ENCODE measurements around the gene SRXN1. TPM values are rescaled to one million over a fixed set of nuclear protein-coding genes. Genes with fewer than 3 reads are reported as not detected.

SRXN1 gene
- total RNA-seq, 6 experiments from 2014 or later = 50.0 to 65.4 (median 58.3) TPM

DNA sequence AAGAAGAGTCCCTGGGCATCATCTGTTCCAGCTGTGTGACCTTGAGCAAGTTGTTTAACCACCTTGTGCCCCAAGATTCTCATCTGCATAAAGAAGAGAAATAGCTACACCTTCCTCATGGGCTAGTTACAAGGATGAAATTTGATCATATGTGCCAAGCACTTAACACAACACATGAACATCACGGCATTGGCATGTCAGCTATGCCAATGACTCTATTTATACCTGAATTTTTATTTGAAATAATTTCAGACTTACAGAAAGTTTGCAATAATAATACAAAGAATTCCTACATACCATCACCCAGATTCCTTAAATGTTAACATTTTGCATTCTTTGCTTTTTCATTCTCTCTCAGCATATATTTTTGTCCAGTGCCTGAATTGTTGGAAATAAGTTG lies 21.9 kb downstream of the SRXN1 start:
- H3K36me3 Mint-ChIP-seq (ENCODE audit: low read depth) = no peaks in the 10 kb centered on the region
- no peak overlapping the region for H3K27ac Mint-ChIP-seq
- H3K27me3 Mint-ChIP-seq (ENCODE audit: insufficient read depth) = peaks cover 30% of the 10 kb centered on the region
- TF ChIP-seq, protein P1, sequence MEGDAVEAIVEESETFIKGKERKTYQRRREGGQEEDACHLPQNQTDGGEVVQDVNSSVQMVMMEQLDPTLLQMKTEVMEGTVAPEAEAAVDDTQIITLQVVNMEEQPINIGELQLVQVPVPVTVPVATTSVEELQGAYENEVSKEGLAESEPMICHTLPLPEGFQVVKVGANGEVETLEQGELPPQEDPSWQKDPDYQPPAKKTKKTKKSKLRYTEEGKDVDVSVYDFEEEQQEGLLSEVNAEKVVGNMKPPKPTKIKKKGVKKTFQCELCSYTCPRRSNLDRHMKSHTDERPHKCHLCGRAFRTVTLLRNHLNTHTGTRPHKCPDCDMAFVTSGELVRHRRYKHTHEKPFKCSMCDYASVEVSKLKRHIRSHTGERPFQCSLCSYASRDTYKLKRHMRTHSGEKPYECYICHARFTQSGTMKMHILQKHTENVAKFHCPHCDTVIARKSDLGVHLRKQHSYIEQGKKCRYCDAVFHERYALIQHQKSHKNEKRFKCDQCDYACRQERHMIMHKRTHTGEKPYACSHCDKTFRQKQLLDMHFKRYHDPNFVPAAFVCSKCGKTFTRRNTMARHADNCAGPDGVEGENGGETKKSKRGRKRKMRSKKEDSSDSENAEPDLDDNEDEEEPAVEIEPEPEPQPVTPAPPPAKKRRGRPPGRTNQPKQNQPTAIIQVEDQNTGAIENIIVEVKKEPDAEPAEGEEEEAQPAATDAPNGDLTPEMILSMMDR (IDR thresholded peaks at IDR 0.05) = no peak
- no peak overlapping the region for H3K4me3 Mint-ChIP-seq
- peaks cover 9% of the 10 kb centered on the region for H3K4me1 Mint-ChIP-seq (ENCODE audit: low read depth)
- no peak for DNase-seq
- no peaks in the 10 kb centered on the region for H3K9me3 Mint-ChIP-seq

DNA sequence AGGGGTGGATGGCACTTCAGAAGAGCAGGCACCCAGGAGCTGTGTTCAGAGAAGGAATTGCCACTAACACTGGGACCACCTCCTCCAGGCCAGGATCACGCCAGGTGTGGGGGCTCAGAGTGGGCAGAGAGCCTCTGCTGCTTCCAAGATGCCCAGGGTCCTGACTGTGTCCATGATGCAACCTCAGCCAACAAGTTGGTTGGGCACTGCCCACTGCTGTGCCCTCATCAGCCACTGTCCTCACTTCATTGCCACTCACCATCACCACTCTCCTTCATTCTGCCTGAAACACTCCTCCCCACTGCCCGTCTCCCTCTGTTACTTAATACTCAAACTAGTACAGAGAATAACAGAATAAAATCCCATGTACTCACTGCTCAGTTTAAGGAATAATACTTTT lies 26.4 kb downstream of the SRXN1 start:
- H3K27ac Mint-ChIP-seq = no peak overlapping the region
- H3K36me3 Mint-ChIP-seq (ENCODE audit: low read depth) = no peaks in the 10 kb centered on the region
- H3K4me3 Mint-ChIP-seq = no peak overlapping the region
- H3K9me3 Mint-ChIP-seq = no peaks in the 10 kb centered on the region
- peaks cover 10% of the 10 kb centered on the region for H3K4me1 Mint-ChIP-seq (ENCODE audit: low read depth)
- TF ChIP-seq, protein P1 (IDR thresholded peaks at IDR 0.05) = no peak
- H3K27me3 Mint-ChIP-seq (ENCODE audit: insufficient read depth) = peaks cover 33% of the 10 kb centered on the region
- no peak for DNase-seq

DNA sequence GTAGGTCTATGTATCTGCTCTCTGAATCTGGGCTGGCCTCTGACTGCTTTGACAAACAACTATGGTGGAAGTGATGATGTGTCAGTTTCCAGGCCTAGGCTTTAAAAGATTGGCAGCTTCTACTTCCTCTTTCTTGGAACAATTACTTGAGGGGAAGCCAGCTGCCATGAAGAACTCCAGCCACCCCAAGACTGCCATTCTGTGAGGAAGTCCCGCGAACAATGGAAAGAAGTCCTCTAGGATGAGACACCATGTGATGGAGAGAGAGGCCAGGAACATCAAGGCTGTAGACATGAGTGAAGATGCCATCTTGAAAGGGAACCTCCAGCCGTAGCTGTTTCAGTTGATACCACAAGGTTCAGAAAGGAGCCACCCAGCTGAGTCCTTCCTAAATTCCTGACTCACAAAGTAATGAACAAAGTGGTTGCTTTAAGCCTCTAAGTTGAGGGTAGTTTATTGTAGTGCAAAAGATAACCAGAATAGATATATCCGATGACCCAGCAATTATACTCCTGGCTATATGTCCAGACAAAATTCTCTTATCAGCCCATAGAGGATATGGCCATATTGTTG lies 27.6 kb downstream of the SRXN1 start:
- TF ChIP-seq, protein P1 (IDR thresholded peaks at IDR 0.05) = no peak
- no peak overlapping the region for H3K27ac Mint-ChIP-seq
- H3K9me3 Mint-ChIP-seq = no peaks in the 10 kb centered on the region
- H3K4me3 Mint-ChIP-seq = no peak overlapping the region
- peaks cover 33% of the 10 kb centered on the region for H3K27me3 Mint-ChIP-seq (ENCODE audit: insufficient read depth)
- peaks cover 13% of the 10 kb centered on the region for H3K4me1 Mint-ChIP-seq (ENCODE audit: low read depth)
- DNase-seq = no peak
- no peaks in the 10 kb centered on the region for H3K36me3 Mint-ChIP-seq (ENCODE audit: low read depth)

DNA sequence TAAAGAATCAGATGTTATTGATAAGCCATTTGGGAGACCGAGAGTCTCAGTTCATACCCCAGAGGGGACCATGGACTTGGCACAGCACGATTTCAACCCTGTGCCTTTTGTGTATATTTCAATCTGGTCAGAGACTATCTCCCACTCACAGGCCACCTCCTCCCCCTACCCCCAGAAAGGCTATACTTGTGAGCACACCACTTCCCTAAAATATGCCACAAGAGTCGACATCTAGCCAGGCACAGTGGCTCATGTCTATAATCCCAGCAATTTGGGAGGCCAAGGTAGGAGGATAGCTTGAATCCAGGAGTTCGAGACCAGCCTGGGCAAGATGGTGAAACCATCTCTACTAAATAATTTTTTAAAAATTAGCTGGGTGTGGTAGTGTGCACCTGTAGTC lies 29.3 kb downstream of the SRXN1 start:
- Mint-ChIP-seq H3K36me3 (ENCODE audit: low read depth) (peaks cover 4% of the 10 kb centered on the region), H3K9me3 (no peaks in the 10 kb centered on the region), H3K4me3 (no peak overlapping the region), H3K27me3 (ENCODE audit: insufficient read depth) (peaks cover 41% of the 10 kb centered on the region), H3K4me1 (ENCODE audit: low read depth) (peaks cover 17% of the 10 kb centered on the region), H3K27ac (no peak overlapping the region)
- DNase-seq = no peak
- TF ChIP-seq, protein P1 (IDR thresholded peaks at IDR 0.05) = no peak

DNA sequence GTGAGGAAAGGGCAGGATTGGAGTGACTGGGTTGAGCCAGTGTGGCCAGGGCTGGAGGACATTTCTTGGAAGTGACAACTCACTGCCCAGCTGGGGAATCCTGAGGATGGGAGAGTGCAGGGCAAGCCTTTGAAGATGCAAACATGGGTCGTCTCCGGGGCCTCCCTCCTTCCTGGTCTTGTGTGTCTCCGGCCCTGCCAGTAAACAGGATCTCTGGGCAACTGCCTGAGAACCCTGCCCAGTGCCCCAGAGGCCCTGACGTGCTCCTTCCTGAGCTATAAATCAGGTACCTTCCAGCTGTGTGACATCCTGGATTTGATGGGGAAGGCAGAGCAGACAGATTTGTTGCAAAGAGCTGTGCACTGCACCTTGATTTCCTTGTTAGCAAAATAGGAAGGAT lies 30.0 kb downstream of the SRXN1 start:
- no peak overlapping the region for H3K4me3 Mint-ChIP-seq
- no peak overlapping the region for H3K27ac Mint-ChIP-seq
- H3K4me1 Mint-ChIP-seq (ENCODE audit: low read depth) = peaks cover 17% of the 10 kb centered on the region
- peaks cover 37% of the 10 kb centered on the region for H3K27me3 Mint-ChIP-seq (ENCODE audit: insufficient read depth)
- H3K9me3 Mint-ChIP-seq = peaks cover 4% of the 10 kb centered on the region; the same call in 1 of the 2 replicates
- no peak for DNase-seq
- H3K36me3 Mint-ChIP-seq (ENCODE audit: low read depth) = peaks cover 4% of the 10 kb centered on the region
- TF ChIP-seq, protein P1 (IDR thresholded peaks at IDR 0.05) = no peak

DNA sequence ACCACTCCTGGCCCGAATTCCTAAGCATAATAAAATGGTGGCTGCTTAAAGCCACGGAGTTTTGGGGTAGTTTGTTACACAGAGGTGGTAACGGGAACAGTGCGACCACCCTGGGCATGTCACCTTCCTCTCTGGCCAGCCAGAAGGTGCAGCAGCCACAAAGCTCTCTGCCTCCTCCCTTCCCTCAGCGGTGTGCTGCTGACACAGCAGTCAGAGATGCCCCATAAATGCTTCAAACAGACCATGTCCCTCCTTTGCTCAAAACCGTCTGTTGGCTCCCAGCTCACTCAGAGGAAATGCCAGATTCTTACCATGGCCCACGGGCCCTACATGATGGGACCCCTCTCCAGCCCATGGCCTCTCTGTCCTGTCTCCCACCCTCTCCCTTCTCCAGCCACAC lies 30.8 kb downstream of the SRXN1 start:
- no peak overlapping the region for H3K4me3 Mint-ChIP-seq
- peaks cover 17% of the 10 kb centered on the region for H3K4me1 Mint-ChIP-seq (ENCODE audit: low read depth)
- DNase-seq = no peak
- peaks cover 34% of the 10 kb centered on the region for H3K27me3 Mint-ChIP-seq (ENCODE audit: insufficient read depth)
- peaks cover 4% of the 10 kb centered on the region for H3K36me3 Mint-ChIP-seq (ENCODE audit: low read depth)
- peaks cover 11% of the 10 kb centered on the region for H3K9me3 Mint-ChIP-seq
- H3K27ac Mint-ChIP-seq = no peak overlapping the region
- TF ChIP-seq, protein P1 (IDR thresholded peaks at IDR 0.05) = no peak

Data from HFFc6 (cell line).